ENCODE data around the gene ZBTB21. TPM values are rescaled to one million over a fixed set of nuclear protein-coding genes. Genes with fewer than 3 reads are reported as not detected.

ZBTB21 gene
- total RNA-seq, 3 donors from 2014 or later: 15.2 to 18.1 (median 16.1) TPM

DNA sequence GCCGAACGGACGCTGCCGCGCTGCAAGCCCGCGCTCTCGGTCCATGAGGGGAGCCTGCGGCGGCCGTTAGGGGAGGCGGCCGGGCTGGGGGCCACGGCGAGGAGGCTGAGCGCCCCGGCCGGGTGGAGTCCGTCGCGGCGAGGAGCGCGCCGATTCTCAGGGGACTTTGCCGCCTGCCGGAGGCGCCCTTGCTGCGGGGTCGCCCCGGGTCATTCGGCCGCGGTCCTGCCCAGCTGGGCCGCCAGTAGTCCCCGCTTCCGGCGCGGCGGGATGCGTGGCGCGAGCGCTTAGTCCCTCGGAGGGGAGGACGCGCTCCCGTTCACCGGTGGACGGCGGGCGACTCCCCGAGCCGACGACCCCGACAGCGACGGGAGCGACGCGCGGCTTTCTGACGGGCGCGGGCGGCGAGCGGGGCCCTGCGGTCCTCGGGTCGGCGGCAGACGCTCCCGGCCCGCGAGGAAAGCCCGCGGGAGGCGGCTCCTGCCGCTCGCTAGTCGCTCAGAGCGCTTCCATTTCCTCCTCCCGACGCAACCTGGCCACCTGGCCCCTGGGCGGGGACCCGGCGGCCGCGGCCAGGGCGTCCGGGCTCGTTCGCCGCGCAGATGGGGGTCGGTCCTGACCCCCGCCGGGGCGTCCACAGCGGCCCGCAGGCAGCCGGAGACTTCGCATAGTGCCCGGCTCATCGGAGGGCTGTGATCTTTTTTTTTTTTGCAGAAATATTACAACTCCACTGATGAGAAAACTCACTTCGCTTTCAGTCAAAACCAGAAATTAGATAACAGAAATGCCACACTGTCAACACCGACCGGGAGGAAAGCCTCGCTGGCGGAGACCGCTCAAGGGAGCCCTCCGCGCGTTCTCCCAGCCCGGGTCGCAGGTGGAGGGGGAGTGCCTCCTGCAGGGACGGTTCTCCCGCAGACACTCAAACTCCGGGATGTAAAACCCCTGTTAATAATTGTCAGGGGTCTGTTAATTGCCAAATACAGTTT, 641 bp upstream of the ZBTB21 start:
- Histone ChIP-seq H3K36me3 (no peaks in the 10 kb centered on the region), H3K9me3 (no peaks in the 10 kb centered on the region), H3K4me3 (peak overlapping the region; percentile 77 to 93 (median 84)), H3K27ac (peak overlapping the region; percentile 97 to 99), H3K27me3 (no peaks in the 10 kb centered on the region), H3K4me1 (no peaks in the 10 kb centered on the region)
- DNase-seq (ENCODE audit: low spot score in 2 of 2): peak in 1 of 2 donors; percentile 17
- intact Hi-C loops (cut with DNase I; ENCODE audit: low total_unique reads): loop anchor here (1.0 to 10.0 kb wide), 2 partner anchors 16 to 104 kb away; no protein-coding TSS in a partner anchor
- TF ChIP-seq, protein P1, sequence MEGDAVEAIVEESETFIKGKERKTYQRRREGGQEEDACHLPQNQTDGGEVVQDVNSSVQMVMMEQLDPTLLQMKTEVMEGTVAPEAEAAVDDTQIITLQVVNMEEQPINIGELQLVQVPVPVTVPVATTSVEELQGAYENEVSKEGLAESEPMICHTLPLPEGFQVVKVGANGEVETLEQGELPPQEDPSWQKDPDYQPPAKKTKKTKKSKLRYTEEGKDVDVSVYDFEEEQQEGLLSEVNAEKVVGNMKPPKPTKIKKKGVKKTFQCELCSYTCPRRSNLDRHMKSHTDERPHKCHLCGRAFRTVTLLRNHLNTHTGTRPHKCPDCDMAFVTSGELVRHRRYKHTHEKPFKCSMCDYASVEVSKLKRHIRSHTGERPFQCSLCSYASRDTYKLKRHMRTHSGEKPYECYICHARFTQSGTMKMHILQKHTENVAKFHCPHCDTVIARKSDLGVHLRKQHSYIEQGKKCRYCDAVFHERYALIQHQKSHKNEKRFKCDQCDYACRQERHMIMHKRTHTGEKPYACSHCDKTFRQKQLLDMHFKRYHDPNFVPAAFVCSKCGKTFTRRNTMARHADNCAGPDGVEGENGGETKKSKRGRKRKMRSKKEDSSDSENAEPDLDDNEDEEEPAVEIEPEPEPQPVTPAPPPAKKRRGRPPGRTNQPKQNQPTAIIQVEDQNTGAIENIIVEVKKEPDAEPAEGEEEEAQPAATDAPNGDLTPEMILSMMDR (IDR thresholded peaks at IDR 0.05): no peak
- TF ChIP-seq POLR2A (IDR thresholded peaks at IDR 0.05): no peak
- TF ChIP-seq POLR2AphosphoS5 (IDR thresholded peaks at IDR 0.05): no peak

DNA sequence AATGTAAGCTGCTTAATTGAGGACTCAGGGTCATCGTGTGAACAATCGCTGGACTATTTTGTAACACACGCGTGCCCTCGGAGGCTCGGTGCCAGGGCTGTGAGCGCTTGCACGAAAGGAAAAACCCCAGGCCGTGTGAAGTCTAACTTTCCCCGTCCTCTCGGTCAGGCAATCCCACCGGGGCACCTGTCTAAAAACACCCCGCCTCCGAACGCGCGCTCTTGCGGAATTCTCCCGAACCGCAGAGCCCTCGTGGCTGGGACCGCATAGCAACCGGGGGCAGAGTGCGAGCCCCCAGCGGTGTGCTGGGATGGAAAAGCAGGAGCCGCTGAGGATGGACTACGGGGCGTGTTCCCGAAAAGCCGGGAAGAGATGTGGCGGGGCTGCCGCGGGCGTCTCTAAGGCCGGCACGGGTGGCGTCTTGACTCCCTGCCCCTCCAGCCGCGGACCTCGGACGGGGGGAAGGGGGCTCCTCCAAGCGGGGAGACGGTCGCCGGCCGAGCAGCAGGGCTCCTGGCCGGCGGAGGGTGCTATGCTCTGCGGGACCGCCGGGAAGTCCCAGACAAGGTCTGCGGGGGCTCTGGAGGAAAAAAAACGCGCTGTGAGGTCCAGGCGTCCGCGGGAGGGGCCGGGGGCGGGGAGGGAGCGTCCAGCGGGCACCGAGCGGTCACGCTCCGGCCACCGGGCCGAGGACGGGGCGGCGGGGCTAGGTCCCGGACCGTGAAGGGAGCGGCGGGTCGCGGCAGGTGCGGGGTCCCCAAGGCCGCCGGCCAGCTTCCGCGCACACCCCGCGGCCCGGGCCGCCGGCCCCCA, 936 bp downstream of the ZBTB21 start:
- Histone ChIP-seq H3K9me3 (no peaks in the 10 kb centered on the region), H3K4me1 (no peaks in the 10 kb centered on the region), H3K27ac (peak overlapping the region; percentile 97 to 99), H3K27me3 (no peaks in the 10 kb centered on the region), H3K36me3 (no peaks in the 10 kb centered on the region), H3K4me3 (peak overlapping the region; percentile 77 to 93 (median 84))
- TF ChIP-seq, protein P1 (IDR thresholded peaks at IDR 0.05): peak in 1 of 3 donors; percentile 23
- TF ChIP-seq POLR2A (IDR thresholded peaks at IDR 0.05) (no peak), POLR2AphosphoS5 (IDR thresholded peaks at IDR 0.05) (peak in 2 of 3 donors; percentile 32 to 47)
- intact Hi-C loops (cut with DNase I; ENCODE audit: low total_unique reads): no loop called here
- peak in 1 of 2 donors; percentile 48 for DNase-seq (ENCODE audit: low spot score in 2 of 2)

DNA sequence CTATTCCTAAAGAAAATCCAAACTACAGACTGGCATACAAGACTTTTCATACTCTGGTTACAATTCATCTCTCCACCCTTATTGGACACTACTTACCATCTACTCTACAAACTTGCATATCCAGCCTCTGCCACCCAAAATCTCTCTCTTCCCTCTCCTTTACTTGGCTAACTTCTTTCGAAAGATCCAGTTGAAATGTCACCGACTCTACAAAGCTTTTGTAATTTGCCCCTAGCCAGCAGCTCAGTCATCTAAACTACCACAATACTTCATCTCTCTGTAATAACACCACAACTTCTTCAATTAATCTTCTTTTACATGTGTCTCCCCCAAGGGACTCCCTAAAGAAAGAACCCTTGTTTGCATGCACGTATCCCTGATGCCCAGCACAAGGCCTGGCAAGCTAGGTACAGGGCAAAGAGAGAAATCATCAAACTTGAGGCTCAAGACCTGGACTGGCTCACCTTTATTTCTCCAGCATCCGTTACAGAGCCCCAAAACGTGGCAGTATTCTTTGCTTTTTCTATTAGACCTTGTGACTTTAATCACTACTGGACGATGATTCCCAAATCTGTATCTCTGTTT, 2.7 kb downstream of the ZBTB21 start:
- intact Hi-C loops (cut with DNase I; ENCODE audit: low total_unique reads): no loop called here
- H3K27me3 ChIP-seq: no peaks in the 10 kb centered on the region
- TF ChIP-seq POLR2A (IDR thresholded peaks at IDR 0.05) (no peak), POLR2AphosphoS5 (IDR thresholded peaks at IDR 0.05) (no peak)
- TF ChIP-seq, protein P1 (IDR thresholded peaks at IDR 0.05): no peak
- no peak overlapping the region for H3K4me3 ChIP-seq
- no peaks in the 10 kb centered on the region for H3K4me1 ChIP-seq
- no peaks in the 10 kb centered on the region for H3K36me3 ChIP-seq
- no peaks in the 10 kb centered on the region for H3K9me3 ChIP-seq
- DNase-seq (ENCODE audit: low spot score in 2 of 2): no peak
- H3K27ac ChIP-seq: no peak overlapping the region

DNA sequence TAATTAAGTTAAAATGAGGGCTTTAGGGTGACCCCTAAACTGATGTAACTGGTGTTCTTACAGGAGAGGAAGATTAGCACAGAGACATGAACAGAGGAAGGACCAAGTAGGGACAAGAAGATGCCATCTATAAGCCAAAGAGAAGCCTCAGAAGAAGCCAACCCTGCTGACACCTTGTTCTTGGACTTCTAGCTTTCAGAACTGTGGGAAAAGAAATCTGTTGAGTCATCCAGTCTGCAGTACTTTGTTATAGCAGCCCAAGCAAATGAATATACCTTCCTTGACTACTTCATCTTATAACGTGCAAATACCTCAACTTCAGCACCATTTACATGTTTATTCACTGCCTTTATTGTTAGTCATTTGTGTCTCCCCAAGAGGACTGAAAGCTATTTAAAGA, 3.4 kb downstream of the ZBTB21 start:
- TF ChIP-seq, protein P1 (IDR thresholded peaks at IDR 0.05): no peak
- TF ChIP-seq POLR2AphosphoS5 (IDR thresholded peaks at IDR 0.05) (no peak), POLR2A (IDR thresholded peaks at IDR 0.05) (no peak)
- DNase-seq (ENCODE audit: low spot score in 2 of 2): no peak
- Histone ChIP-seq H3K4me1 (no peaks in the 10 kb centered on the region), H3K27ac (no peak overlapping the region), H3K4me3 (no peak overlapping the region), H3K9me3 (no peaks in the 10 kb centered on the region), H3K27me3 (no peaks in the 10 kb centered on the region), H3K36me3 (no peaks in the 10 kb centered on the region)
- intact Hi-C loops (cut with DNase I; ENCODE audit: low total_unique reads): no loop called here
